MCF 10A (cell line): Measurements from ENCODE around the gene CRB1. TPM values are rescaled to one million over a fixed set of nuclear protein-coding genes. Genes with fewer than 3 reads are reported as not detected.

Experiments
- BruUV-seq: library from RNA; stranded (reverse); fragments of 400-500 nt; replicated peaks from 2 replicates; lab custom pipeline; 2021; lab: Mats Ljungman, UMichigan
- CTCF ChIA-PET: fragments of 300-600 bp; sonication (Branson Sonifier 250); formaldehyde crosslinking; extraction: SDS; loops from one replicate; lab custom pipeline; 2021; ENCODE audit warnings: antibody characterized with exemption, inconsistent platforms; lab: Yijun Ruan, JAX
- POLR2A ChIA-PET: fragments of 300-600, 350-650 bp; sonication (Branson Sonifier 250); formaldehyde crosslinking; extraction: SDS; loops from one replicate; lab custom pipeline; 2020; ENCODE audit warnings: antibody characterized with exemption, inconsistent platforms; lab: Yijun Ruan, JAX
- DNase-seq: peaks from one replicate; pipeline ENCODE4 v3.0.0-alpha.2; 2018; ENCODE audit not compliant: unreplicated experiment
- H3K27ac Mint-ChIP-seq: one replicate; pipeline ENCODE4 v1.8.0; 2022; ENCODE audit warnings: mild to moderate bottlenecking, low read depth, mixed read lengths; ENCODE audit not compliant: unreplicated experiment
- H3K27me3 Mint-ChIP-seq: one replicate; pipeline ENCODE4 v1.8.0; 2022; ENCODE audit warnings: mixed read lengths; ENCODE audit not compliant: insufficient read depth, unreplicated experiment
- H3K36me3 Mint-ChIP-seq: one replicate; pipeline ENCODE4 v1.8.0; 2022; ENCODE audit warnings: mild to moderate bottlenecking, moderate library complexity, mixed read lengths; ENCODE audit not compliant: insufficient read depth, unreplicated experiment
- H3K4me1 Mint-ChIP-seq: one replicate; pipeline ENCODE4 v1.8.0; 2022; ENCODE audit warnings: mixed read lengths; ENCODE audit not compliant: insufficient read depth, unreplicated experiment
- H3K4me3 Mint-ChIP-seq: one replicate; pipeline ENCODE4 v1.8.0; 2022; ENCODE audit warnings: mild to moderate bottlenecking, moderate library complexity, mixed read lengths; ENCODE audit not compliant: unreplicated experiment
- H3K9me3 Mint-ChIP-seq: one replicate; pipeline ENCODE4 v1.8.0; 2022; ENCODE audit warnings: mixed read lengths; ENCODE audit not compliant: unreplicated experiment
- intact Hi-C: fragments of 100-400 bp; cut with micrococcal nuclease; formaldehyde crosslinking; loops from 2 replicates; pipeline ENCODE4 v1.14.1; 2022
- total RNA-seq: library from RNA; stranded (reverse); gene quantifications from 2 replicates; pipeline ENCODE4 v1.2.3, GENCODE V29; 2022
- TF ChIP-seq, protein P1 (sequence below): fragments of 200-600 bp; IDR thresholded peaks from one replicate; pipeline ENCODE4 v1.8.0; 2022; ENCODE audit warnings: antibody characterized with exemption, mild to moderate bottlenecking; ENCODE audit not compliant: unreplicated experiment

The CRB1 gene
- total RNA-seq, 1 experiment from 2014 or later, result 0.65 TPM

DNA sequence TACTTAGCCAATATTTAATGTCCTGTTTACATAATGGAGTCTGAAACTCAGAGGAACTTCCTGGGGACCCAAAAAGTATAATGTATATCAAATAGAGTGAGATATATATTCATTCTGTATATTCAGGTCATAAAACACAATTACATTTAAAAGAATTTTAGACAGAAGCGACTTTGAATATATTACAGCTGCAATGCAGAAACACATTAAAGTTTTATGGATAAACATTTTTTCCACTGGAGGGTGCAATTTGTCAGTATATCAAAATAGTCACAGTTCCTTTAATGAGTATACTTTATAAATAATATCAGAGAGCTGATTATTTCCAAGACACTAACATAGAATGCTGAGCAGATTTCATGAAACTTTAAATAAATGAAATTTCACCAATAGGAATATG is 43.9 kb upstream of the CRB1 start:
- no TSS peak for BruUV-seq

DNA sequence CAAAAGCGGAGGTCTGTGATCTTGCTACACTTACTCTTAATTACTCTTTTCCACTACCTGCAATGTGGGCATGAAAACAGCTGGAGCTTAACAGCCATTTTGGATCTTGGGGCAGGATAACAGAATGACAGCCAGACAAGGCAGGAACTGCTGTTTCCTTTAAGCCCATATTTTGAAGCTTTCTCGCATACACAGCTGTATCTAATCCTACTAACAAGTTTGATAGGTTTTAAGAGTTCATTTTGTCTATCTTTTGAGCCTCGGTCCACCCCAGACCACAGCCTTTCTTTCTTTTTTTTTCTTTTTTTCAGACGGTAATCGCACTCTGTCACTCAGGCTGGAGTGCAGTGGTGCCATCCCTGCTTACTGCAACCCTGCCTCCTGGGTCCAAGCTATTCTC is 42.4 kb upstream of the CRB1 start:
- no peak overlapping the region for H3K27ac Mint-ChIP-seq
- H3K4me3 Mint-ChIP-seq, result no peak overlapping the region
- intact Hi-C loops, result loop anchor here (1.0 kb wide), 1 partner anchor 132 kb away; no protein-coding TSS in a partner anchor
- no peaks in the 10 kb centered on the region for H3K9me3 Mint-ChIP-seq
- POLR2A ChIA-PET, result interaction anchor here (0.5 to 1.0 kb wide), 2 partner anchors 11 to 111 kb away, joined by 3 to 4 read pairs; no protein-coding TSS in a partner anchor
- CTCF ChIA-PET, result interaction anchor here (0.5 to 4.4 kb wide), 13 partner anchors 9 to 625 kb away, joined by 3 to 23 read pairs (median 4); no protein-coding TSS in a partner anchor
- no peak for DNase-seq
- TF ChIP-seq, protein P1, sequence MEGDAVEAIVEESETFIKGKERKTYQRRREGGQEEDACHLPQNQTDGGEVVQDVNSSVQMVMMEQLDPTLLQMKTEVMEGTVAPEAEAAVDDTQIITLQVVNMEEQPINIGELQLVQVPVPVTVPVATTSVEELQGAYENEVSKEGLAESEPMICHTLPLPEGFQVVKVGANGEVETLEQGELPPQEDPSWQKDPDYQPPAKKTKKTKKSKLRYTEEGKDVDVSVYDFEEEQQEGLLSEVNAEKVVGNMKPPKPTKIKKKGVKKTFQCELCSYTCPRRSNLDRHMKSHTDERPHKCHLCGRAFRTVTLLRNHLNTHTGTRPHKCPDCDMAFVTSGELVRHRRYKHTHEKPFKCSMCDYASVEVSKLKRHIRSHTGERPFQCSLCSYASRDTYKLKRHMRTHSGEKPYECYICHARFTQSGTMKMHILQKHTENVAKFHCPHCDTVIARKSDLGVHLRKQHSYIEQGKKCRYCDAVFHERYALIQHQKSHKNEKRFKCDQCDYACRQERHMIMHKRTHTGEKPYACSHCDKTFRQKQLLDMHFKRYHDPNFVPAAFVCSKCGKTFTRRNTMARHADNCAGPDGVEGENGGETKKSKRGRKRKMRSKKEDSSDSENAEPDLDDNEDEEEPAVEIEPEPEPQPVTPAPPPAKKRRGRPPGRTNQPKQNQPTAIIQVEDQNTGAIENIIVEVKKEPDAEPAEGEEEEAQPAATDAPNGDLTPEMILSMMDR, result no peak
- no peaks in the 10 kb centered on the region for H3K4me1 Mint-ChIP-seq
- H3K36me3 Mint-ChIP-seq, result no peaks in the 10 kb centered on the region
- no peaks in the 10 kb centered on the region for H3K27me3 Mint-ChIP-seq
- BruUV-seq, result no TSS peak

More for the DNA sequence above, 43.9 kb upstream of the CRB1 start:
- Mint-ChIP-seq H3K4me1 (no peaks in the 10 kb centered on the region), H3K27me3 (no peaks in the 10 kb centered on the region), H3K9me3 (no peaks in the 10 kb centered on the region), H3K36me3 (no peaks in the 10 kb centered on the region), H3K4me3 (no peak overlapping the region), H3K27ac (no peak overlapping the region)
- DNase-seq, result peak; percentile 25
- TF ChIP-seq, protein P1, result peak; percentile 33
- ChIA-PET CTCF (interaction anchor here (0.6 to 4.4 kb wide), 16 partner anchors 10 to 942 kb away, joined by 3 to 23 read pairs (median 4); no protein-coding TSS in a partner anchor), POLR2A (no interaction called here)
- intact Hi-C loops, result no loop called here

DNA sequence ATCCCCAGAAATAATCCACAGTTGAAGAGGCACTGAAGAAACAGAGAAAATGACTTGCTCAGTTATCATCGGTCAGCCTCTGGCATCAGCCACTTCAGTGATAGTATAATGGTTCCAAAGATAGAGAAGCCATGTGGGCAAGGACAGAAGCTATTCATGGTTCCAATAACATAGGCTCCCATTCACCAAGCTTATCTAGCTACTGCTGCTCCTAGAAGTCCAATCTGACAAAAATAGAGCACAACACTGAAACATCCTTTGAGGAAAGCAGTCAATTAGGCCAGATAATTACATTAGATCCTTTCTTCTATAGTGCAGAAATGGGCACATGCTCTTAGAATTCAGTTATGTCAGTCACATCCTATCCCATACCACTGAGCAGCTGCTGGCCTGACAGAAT is 33.5 kb upstream of the CRB1 start:
- Mint-ChIP-seq H3K9me3 (no peaks in the 10 kb centered on the region), H3K27me3 (no peaks in the 10 kb centered on the region), H3K4me3 (no peak overlapping the region), H3K36me3 (no peaks in the 10 kb centered on the region), H3K4me1 (no peaks in the 10 kb centered on the region), H3K27ac (no peak overlapping the region)
- CTCF ChIA-PET, result interaction anchor here (1.2 to 1.9 kb wide), 3 partner anchors 11 to 78 kb away, joined by 3 to 8 read pairs (median 4); no protein-coding TSS in a partner anchor
- POLR2A ChIA-PET, result no interaction called here
- TF ChIP-seq, protein P1, result no peak
- BruUV-seq, result no TSS peak
- no peak for DNase-seq
- intact Hi-C loops, result no loop called here

DNA sequence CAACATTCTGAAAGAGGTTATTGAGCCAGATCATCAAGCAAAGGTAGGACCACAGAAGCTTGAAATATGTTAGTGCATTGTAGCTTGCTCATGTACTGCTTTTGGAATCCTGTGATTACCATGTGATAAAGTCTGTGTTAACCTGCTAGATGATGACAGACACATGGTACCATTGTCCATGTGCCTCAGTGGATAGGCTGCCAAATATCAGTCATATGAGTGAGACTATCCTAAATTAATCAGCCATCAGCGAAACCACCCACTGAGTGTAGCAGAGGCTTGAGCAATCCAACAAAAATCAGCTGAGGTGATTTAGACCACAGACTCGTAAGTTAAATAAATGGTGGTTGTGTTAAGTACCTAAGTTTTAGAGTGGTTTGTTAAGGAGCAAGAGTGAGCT is 32.7 kb upstream of the CRB1 start:
- intact Hi-C loops, result no loop called here
- ChIA-PET POLR2A (no interaction called here), CTCF (interaction anchor here (0.7 to 1.9 kb wide), 4 partner anchors 10 to 513 kb away, joined by 3 to 9 read pairs (median 6); no protein-coding TSS in a partner anchor)
- Mint-ChIP-seq H3K27ac (no peak overlapping the region), H3K9me3 (no peaks in the 10 kb centered on the region), H3K4me1 (no peaks in the 10 kb centered on the region), H3K36me3 (no peaks in the 10 kb centered on the region), H3K4me3 (no peak overlapping the region), H3K27me3 (no peaks in the 10 kb centered on the region)
- TF ChIP-seq, protein P1, result no peak
- no peak for DNase-seq
- BruUV-seq, result no TSS peak
